ENCODE measurements around the gene VAV3.

The VAV3 gene

GRCh38 chr1:107532318-107532717 lies 432.7 kb downstream of the VAV3 start:
- no peak for DNase-seq (ENCODE audit: low read depth)

- DNase-seq (ENCODE audit: low read depth): no peak
Observed at GRCh38 chr1:107531065-107531908, 433.7 kb downstream of the VAV3 start.

- DNase-seq (ENCODE audit: low read depth): no peak
Observed at GRCh38 chr1:107530543-107530942, 434.4 kb downstream of the VAV3 start.

- peak; percentile 10 for DNase-seq (ENCODE audit: low read depth)
Observed at GRCh38 chr1:107529511-107530149, 435.4 kb downstream of the VAV3 start.

- DNase-seq (ENCODE audit: low read depth): no peak
Observed at GRCh38 chr1:107526524-107527198, 438.3 kb downstream of the VAV3 start.

GRCh38 chr1:107525961-107526360 lies 439.0 kb downstream of the VAV3 start:
- no peak for DNase-seq (ENCODE audit: low read depth)

- no peak for DNase-seq (ENCODE audit: low read depth)
Observed at GRCh38 chr1:107525145-107525544, 439.8 kb downstream of the VAV3 start.

GRCh38 chr1:107524301-107524700 lies 440.7 kb downstream of the VAV3 start:
- no peak for DNase-seq (ENCODE audit: low read depth)

- DNase-seq (ENCODE audit: low read depth): no peak
Observed at GRCh38 chr1:107523736-107524135, 441.2 kb downstream of the VAV3 start.

- no peak for DNase-seq (ENCODE audit: low read depth)
Observed at GRCh38 chr1:107523061-107523460, 441.9 kb downstream of the VAV3 start.

All from stromal cell of bone marrow (primary cell).